Osteocyte (in vitro differentiated cells): ENCODE data around the gene XPNPEP1. TPM values are rescaled to one million over a fixed set of nuclear protein-coding genes. Genes with fewer than 3 reads are reported as not detected.

Source experiments
- DNase-seq: peaks from one replicate; pipeline ENCODE4 v3.0.0; 2021; ENCODE audit warnings: mixed read lengths; ENCODE audit not compliant: unreplicated experiment; ENCODE audit errors: extremely low spot score
- H3K27ac Mint-ChIP-seq: one replicate; pipeline ENCODE4 v1.8.0; 2021; ENCODE audit warnings: mild to moderate bottlenecking, mixed read lengths; ENCODE audit not compliant: unreplicated experiment
- H3K27me3 Mint-ChIP-seq: one replicate; pipeline ENCODE4 v1.8.0; 2021; ENCODE audit warnings: mixed read lengths; ENCODE audit not compliant: unreplicated experiment
- H3K36me3 Mint-ChIP-seq: one replicate; pipeline ENCODE4 v1.8.0; 2021; ENCODE audit warnings: mixed read lengths; ENCODE audit not compliant: unreplicated experiment
- H3K4me1 Mint-ChIP-seq: one replicate; pipeline ENCODE4 v1.8.0; 2021; ENCODE audit warnings: mixed read lengths; ENCODE audit not compliant: unreplicated experiment
- H3K4me3 Mint-ChIP-seq: one replicate; pipeline ENCODE4 v1.8.0; 2021; ENCODE audit warnings: mild to moderate bottlenecking, moderate library complexity, mixed read lengths; ENCODE audit not compliant: unreplicated experiment
- H3K9me3 Mint-ChIP-seq: one replicate; pipeline ENCODE4 v1.8.0; 2021; ENCODE audit warnings: mixed read lengths; ENCODE audit not compliant: unreplicated experiment
- total RNA-seq: library from RNA; stranded (reverse); gene quantifications from 2 replicates; pipeline ENCODE4 v1.2.1, GENCODE V29; 2021
- TF ChIP-seq, protein P1 (sequence below): fragments of 200-600 bp; sonication (generic); IDR thresholded peaks from 2 replicates; pipeline ENCODE4 v1.5.0; 2021; ENCODE audit warnings: antibody characterized with exemption, mild to moderate bottlenecking, moderate library complexity

Gene XPNPEP1
- total RNA-seq, 1 donor from 2014 or later: 74.5 TPM

GRCh38 chr10:109859221-109859620 lies 64.1 kb downstream of the XPNPEP1 start:
- no peaks in the 10 kb centered on the region for H3K27me3 Mint-ChIP-seq
- no peaks in the 10 kb centered on the region for H3K4me1 Mint-ChIP-seq
- no peak overlapping the region for H3K4me3 Mint-ChIP-seq
- TF ChIP-seq, protein P1, sequence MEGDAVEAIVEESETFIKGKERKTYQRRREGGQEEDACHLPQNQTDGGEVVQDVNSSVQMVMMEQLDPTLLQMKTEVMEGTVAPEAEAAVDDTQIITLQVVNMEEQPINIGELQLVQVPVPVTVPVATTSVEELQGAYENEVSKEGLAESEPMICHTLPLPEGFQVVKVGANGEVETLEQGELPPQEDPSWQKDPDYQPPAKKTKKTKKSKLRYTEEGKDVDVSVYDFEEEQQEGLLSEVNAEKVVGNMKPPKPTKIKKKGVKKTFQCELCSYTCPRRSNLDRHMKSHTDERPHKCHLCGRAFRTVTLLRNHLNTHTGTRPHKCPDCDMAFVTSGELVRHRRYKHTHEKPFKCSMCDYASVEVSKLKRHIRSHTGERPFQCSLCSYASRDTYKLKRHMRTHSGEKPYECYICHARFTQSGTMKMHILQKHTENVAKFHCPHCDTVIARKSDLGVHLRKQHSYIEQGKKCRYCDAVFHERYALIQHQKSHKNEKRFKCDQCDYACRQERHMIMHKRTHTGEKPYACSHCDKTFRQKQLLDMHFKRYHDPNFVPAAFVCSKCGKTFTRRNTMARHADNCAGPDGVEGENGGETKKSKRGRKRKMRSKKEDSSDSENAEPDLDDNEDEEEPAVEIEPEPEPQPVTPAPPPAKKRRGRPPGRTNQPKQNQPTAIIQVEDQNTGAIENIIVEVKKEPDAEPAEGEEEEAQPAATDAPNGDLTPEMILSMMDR: no peak
- peaks cover 24% of the 10 kb centered on the region for H3K36me3 Mint-ChIP-seq
- H3K9me3 Mint-ChIP-seq: peaks cover 8% of the 10 kb centered on the region
- no peak overlapping the region for H3K27ac Mint-ChIP-seq
- no peak for DNase-seq

GRCh38 chr10:109855746-109856145 lies 67.6 kb downstream of the XPNPEP1 start:
- peaks cover 7% of the 10 kb centered on the region for H3K36me3 Mint-ChIP-seq
- H3K4me1 Mint-ChIP-seq: peaks cover 6% of the 10 kb centered on the region
- H3K27me3 Mint-ChIP-seq: no peaks in the 10 kb centered on the region
- no peak for DNase-seq
- TF ChIP-seq, protein P1: no peak
- H3K27ac Mint-ChIP-seq: no peak overlapping the region
- H3K4me3 Mint-ChIP-seq: no peak overlapping the region
- H3K9me3 Mint-ChIP-seq: no peaks in the 10 kb centered on the region

GRCh38 chr10:109853921-109854320 lies 69.4 kb downstream of the XPNPEP1 start:
- Mint-ChIP-seq H3K4me3 (no peak overlapping the region), H3K36me3 (peaks cover under 1% of the 10 kb centered on the region), H3K27me3 (peaks cover 2% of the 10 kb centered on the region), H3K27ac (no peak overlapping the region), H3K9me3 (no peaks in the 10 kb centered on the region), H3K4me1 (peaks cover 6% of the 10 kb centered on the region)
- TF ChIP-seq, protein P1: no peak
- DNase-seq: no peak

DNA sequence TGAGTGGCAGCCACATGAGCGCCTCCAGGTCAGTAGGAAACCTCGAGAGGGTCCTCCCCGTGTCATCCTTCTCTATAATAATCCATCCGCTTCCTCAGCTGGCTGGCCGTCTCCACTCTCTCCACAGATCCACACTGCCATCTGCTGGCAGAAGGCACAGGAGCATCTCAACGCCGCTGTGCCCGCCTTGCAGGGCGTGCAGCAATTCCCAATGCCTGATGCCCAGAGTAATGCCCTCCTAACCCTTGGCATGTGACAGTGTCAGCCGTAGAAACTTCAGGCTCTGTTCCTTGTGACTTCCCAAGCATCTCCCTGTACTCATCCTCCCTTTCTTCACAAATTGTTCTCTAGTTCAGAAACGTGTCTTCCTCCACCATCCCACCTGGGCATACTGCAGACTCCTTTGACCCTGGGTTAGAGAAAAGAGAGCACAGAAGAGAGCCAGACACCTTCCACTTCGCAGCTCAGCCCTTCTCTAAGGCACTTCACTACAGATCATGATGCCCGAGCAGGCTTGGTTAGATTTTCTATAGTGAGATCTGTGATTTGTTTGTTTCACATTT lies 70.8 kb downstream of the XPNPEP1 start:
- Mint-ChIP-seq H3K36me3 (no peaks in the 10 kb centered on the region), H3K4me1 (peaks cover 6% of the 10 kb centered on the region), H3K4me3 (no peak overlapping the region), H3K27me3 (peaks cover 14% of the 10 kb centered on the region), H3K9me3 (no peaks in the 10 kb centered on the region), H3K27ac (no peak overlapping the region)
- TF ChIP-seq, protein P1: peak; percentile 94
- peak; percentile 92 for DNase-seq

GRCh38 chr10:109851616-109852474 lies 71.5 kb downstream of the XPNPEP1 start:
- H3K9me3 Mint-ChIP-seq: no peaks in the 10 kb centered on the region

More at GRCh38 chr10:109851616-109852474, 71.5 kb downstream of the XPNPEP1 start:
- no peak overlapping the region for H3K4me3 Mint-ChIP-seq
- H3K36me3 Mint-ChIP-seq: no peaks in the 10 kb centered on the region
- peaks cover 6% of the 10 kb centered on the region for H3K4me1 Mint-ChIP-seq
- TF ChIP-seq, protein P1: no peak
- no peak for DNase-seq
- peaks cover 21% of the 10 kb centered on the region for H3K27me3 Mint-ChIP-seq
- no peak overlapping the region for H3K27ac Mint-ChIP-seq
